ENCODE data around the gene PTPRN2.

PTPRN2 gene

DNA sequence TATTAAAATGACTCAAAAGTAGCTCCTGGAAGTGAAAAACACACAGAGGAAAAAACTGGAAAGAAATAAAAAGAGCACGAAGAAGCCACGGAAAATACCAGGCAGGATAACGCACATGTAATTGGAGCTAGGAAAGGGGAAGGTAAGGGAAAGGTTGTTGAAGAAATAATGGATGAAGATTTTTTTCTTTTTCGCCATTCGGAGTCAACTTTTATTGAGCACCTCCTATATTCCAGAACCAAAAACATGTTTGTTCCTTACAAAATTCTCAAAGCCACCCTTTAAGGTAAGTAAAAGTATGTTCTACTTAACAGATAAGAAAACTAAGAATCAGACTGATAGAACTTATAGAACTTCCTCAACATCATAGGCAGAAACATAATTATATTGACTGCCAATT lies 32.8 kb upstream of the PTPRN2 start:
- DNase-seq (ENCODE audit: low read depth): no peak
- TF ChIP-seq, protein P1, sequence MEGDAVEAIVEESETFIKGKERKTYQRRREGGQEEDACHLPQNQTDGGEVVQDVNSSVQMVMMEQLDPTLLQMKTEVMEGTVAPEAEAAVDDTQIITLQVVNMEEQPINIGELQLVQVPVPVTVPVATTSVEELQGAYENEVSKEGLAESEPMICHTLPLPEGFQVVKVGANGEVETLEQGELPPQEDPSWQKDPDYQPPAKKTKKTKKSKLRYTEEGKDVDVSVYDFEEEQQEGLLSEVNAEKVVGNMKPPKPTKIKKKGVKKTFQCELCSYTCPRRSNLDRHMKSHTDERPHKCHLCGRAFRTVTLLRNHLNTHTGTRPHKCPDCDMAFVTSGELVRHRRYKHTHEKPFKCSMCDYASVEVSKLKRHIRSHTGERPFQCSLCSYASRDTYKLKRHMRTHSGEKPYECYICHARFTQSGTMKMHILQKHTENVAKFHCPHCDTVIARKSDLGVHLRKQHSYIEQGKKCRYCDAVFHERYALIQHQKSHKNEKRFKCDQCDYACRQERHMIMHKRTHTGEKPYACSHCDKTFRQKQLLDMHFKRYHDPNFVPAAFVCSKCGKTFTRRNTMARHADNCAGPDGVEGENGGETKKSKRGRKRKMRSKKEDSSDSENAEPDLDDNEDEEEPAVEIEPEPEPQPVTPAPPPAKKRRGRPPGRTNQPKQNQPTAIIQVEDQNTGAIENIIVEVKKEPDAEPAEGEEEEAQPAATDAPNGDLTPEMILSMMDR (conservative IDR thresholded peaks at IDR 0.05; ENCODE audit: low read depth, low read length): no peak
- no peak overlapping the region for H3K4me3 ChIP-seq (ENCODE audit: low read depth, low read length)

DNA sequence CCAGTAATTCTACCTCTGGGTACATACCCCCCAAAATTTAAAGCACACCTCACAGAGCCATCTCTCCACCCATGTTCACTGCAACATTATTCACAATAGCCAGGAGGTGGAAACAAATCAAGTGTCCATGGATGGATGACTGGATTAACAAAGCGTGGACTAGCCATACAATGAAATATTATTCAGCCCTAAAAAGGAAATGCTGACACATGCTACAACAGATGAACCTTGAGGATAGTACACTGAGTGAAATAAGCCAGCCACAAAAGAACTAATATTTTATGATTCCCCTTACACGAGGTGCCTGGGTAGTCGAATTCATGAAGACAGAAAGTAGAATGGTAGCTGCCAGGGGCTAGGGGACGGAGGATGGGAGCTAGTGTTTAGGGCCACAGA lies 31.1 kb upstream of the PTPRN2 start:
- DNase-seq (ENCODE audit: low read depth): no peak
- H3K4me3 ChIP-seq (ENCODE audit: low read depth, low read length): no peak overlapping the region
- TF ChIP-seq, protein P1 (conservative IDR thresholded peaks at IDR 0.05; ENCODE audit: low read depth, low read length): no peak

DNA sequence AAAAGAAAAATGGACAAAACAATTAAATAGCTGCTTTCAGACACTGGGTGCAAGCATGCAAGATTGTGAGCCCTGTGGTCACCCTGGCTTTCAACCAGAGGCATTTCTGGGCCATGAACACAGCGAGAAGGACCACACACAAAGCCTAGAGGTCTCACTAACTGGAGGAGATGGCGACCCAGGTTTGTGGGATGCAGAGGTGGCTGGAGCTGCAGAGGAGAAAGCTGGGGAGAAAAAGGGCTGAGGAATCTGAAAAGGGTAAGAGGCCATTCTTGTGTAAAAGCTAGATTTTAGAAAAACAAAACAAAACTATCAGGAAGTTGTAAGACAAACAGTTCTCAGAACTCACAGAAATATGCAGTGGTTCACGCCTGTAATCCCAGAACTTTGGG lies 30.1 kb upstream of the PTPRN2 start:
- peak; percentile 96 for DNase-seq (ENCODE audit: low read depth)
- H3K4me3 ChIP-seq (ENCODE audit: low read depth, low read length): no peak overlapping the region
- TF ChIP-seq, protein P1 (conservative IDR thresholded peaks at IDR 0.05; ENCODE audit: low read depth, low read length): no peak

DNA sequence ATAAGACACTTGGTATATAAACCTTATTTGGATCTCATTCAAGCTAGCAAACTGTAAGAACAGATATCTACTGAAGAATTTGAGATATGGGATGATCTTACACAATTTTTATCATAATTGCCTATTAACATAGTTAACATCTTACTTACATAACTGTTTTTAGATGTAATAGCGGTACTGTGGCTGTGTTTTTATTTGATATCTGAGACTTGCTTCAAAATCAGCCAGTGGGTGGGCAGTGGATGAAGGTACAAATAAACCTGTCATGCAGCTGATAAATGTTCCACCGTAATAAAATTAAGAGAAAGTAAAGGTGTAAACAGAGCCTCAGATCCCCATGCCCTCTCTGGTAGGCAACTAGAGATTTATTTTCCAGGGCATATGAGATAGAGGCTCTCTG lies 28.4 kb upstream of the PTPRN2 start:
- DNase-seq (ENCODE audit: low read depth): peak; percentile 19
- TF ChIP-seq, protein P1 (conservative IDR thresholded peaks at IDR 0.05; ENCODE audit: low read depth, low read length): no peak
- no peak overlapping the region for H3K4me3 ChIP-seq (ENCODE audit: low read depth, low read length)

DNA sequence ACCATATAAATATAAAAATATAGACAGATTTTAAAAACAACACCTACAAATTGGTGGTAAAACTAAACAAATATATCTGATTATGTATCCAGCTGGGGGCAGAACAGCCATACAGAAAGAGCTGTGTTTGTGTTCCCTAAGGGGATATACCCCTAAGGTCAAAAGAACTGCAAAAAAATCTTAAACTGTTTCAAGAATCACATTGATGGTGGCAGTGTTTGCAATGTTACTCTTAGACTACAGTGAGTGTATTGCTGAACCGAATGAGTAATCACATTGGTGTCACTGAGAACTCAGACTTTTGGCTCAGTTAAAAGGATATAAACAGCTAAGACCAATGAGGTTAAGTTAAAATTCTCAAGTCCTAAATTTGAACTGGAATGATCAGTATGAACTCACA lies 27.1 kb upstream of the PTPRN2 start:
- H3K4me3 ChIP-seq (ENCODE audit: low read depth, low read length): no peak overlapping the region
- TF ChIP-seq, protein P1 (conservative IDR thresholded peaks at IDR 0.05; ENCODE audit: low read depth, low read length): peak; percentile 14
- DNase-seq (ENCODE audit: low read depth): peak; percentile 85

DNA sequence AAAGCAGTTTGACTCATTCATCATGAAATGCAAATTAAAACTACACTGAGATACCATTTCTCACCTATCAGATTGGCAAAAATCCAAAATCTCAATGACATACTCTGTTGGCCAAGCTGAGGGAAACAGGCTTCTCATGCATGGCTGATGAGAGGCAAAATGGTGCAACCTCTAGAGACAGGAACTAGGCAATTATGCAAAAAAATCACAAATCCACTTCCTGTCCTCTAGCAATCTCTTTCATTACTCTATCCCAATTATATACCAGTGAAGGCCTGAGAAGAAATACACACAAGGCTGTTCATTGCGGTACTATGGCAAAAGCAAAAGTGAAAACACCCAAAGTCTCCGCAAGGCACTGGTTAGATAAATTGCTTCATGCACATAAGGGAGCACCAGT lies 25.9 kb upstream of the PTPRN2 start:
- TF ChIP-seq, protein P1 (conservative IDR thresholded peaks at IDR 0.05; ENCODE audit: low read depth, low read length): no peak
- no peak for DNase-seq (ENCODE audit: low read depth)
- no peak overlapping the region for H3K4me3 ChIP-seq (ENCODE audit: low read depth, low read length)

DNA sequence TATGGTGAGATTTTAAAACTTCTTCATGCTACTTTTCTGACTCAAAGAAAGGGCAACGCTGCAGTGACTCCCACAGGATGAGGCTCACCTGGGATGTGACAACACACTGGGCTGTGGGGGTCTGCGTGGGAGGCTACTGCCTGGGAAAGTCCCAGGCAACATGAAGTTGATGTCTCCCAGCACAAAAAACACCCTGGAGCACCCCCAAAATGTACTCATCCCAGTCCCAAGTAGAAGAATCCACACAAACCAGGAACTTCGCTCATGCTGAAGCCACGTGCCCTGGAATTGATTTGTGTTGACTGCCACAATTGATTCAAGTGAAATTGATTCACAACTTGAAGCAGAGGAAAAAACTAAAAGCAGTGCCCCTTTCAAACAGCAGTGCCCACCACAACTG lies 24.9 kb upstream of the PTPRN2 start:
- TF ChIP-seq, protein P1 (conservative IDR thresholded peaks at IDR 0.05; ENCODE audit: low read depth, low read length): no peak
- no peak overlapping the region for H3K4me3 ChIP-seq (ENCODE audit: low read depth, low read length)
- DNase-seq (ENCODE audit: low read depth): no peak

Measured in choroid plexus epithelial cell (primary cell).